ENCODE results near the gene PECR.
"Not testable (repeated sequence)": the region's sequence is repeated elsewhere in the genome, so short reads cannot be mapped to it uniquely, and the experiment has no call there.

The PECR gene

GRCh38 chr2:216029416-216030129, 52.0 kb downstream of the PECR start:
- DNase-seq (ENCODE audit: low spot score): no peak

GRCh38 chr2:216024779-216025336, 56.8 kb downstream of the PECR start:
- no peak for DNase-seq (ENCODE audit: low spot score)

GRCh38 chr2:216023055-216023648, 58.5 kb downstream of the PECR start:
- DNase-seq (ENCODE audit: low spot score): no peak

GRCh38 chr2:216021768-216022565, 59.6 kb downstream of the PECR start:
- no peak for DNase-seq (ENCODE audit: low spot score)

GRCh38 chr2:216018709-216019108, 62.9 kb downstream of the PECR start:
- DNase-seq (ENCODE audit: low spot score): no peak

- DNase-seq (ENCODE audit: low spot score): no peak
Measured at GRCh38 chr2:216017365-216017764, 64.2 kb downstream of the PECR start.

- no peak for DNase-seq (ENCODE audit: low spot score)
Measured at GRCh38 chr2:216016581-216016980, 65.0 kb downstream of the PECR start.

- DNase-seq (ENCODE audit: low spot score): no peak
Measured at GRCh38 chr2:216015722-216016464, 65.7 kb downstream of the PECR start.

GRCh38 chr2:216014986-216015385, 66.6 kb downstream of the PECR start:
- DNase-seq (ENCODE audit: low spot score): no peak

GRCh38 chr2:216014006-216014405, 67.6 kb downstream of the PECR start:
- no peak for DNase-seq (ENCODE audit: low spot score)

GRCh38 chr2:216013080-216013909, 68.3 kb downstream of the PECR start, which contains the start of gene MREG:
Gene MREG (minus strand): TSS chr2:216013551. CDS start chr2:216013327, 224 bp downstream.
- DNase-seq (ENCODE audit: low spot score): peak; percentile 92

- no peak for DNase-seq (ENCODE audit: low spot score)
Measured at GRCh38 chr2:216012830-216013079, 68.9 kb downstream of the PECR start.

- no peak for DNase-seq (ENCODE audit: low spot score)
Measured at GRCh38 chr2:216012133-216012829, 69.3 kb downstream of the PECR start.

- DNase-seq (ENCODE audit: low spot score): not testable (repeated sequence)
Measured at GRCh38 chr2:216009215-216009614, 72.4 kb downstream of the PECR start.

- DNase-seq (ENCODE audit: low spot score): no peak
Measured at GRCh38 chr2:216008387-216008786, 73.2 kb downstream of the PECR start.

- peak; percentile 52 for DNase-seq (ENCODE audit: low spot score)
Measured at GRCh38 chr2:216006164-216006663, 75.4 kb downstream of the PECR start.

GRCh38 chr2:216004697-216005283, 76.8 kb downstream of the PECR start:
- DNase-seq (ENCODE audit: low spot score): no peak

- no peak for DNase-seq (ENCODE audit: low spot score)
Measured at GRCh38 chr2:216003876-216004696, 77.5 kb downstream of the PECR start.

GRCh38 chr2:216002693-216003092, 78.9 kb downstream of the PECR start:
- DNase-seq (ENCODE audit: low spot score): no peak

Measured in ecto neural progenitor cell (in vitro differentiated cells).